Vagina (tissue), 2 donors: Measurements from ENCODE around the gene UTRN.

ENCODE experiments used
- POLR2A ChIP-seq, 2 donors: fragments of 450-650 bp; IDR thresholded peaks; one replicate each; pipeline ENCODE4 v1.6.1; 2017; ENCODE audit warnings: antibody characterized with exemption in 2 of 2, mild to moderate bottlenecking in 2 of 2, moderate library complexity in 2 of 2
- POLR2AphosphoS5 ChIP-seq, 2 donors: sonication (generic); formaldehyde crosslinking; IDR thresholded peaks; one replicate each; pipeline ENCODE4 v1.9.0; 2017; ENCODE audit warnings: antibody characterized with exemption in 2 of 2, mild to moderate bottlenecking in 2 of 2, low read depth in 1 of 2; ENCODE audit not compliant: insufficient read depth in 1 of 2
- TF ChIP-seq, protein P1 (sequence below), 3 experiments: fragments of 450-650 bp in 2 of 3; fragments of 200-600 bp in 1 of 3; sonication (generic) in 1 of 3; IDR thresholded peaks; one replicate each; pipeline ENCODE4 v1.5.1; 2017 to 2019; ENCODE audit warnings: antibody characterized with exemption in 3 of 3, mild to moderate bottlenecking in 2 of 3, moderate library complexity in 2 of 3

DNA sequence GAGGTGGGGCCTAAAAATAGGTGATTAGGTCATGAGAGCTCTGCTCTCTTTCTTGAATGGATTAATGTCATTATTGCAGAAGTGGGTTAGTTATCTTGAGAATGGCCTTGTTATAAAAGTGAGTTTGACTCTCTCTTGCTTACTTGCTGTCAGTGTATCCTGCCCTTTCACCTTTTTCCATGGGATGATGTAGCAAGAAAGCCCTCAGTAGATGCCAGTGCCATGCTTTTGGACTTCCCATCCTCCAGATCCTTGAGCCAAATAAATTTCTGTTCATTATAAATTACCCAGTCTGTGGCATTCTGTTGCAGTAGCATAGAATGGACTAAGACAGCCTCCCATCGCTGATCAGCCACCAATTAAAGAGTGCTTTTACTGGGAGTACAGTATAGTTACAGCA lies 40.1 kb downstream of the UTRN start:
- TF ChIP-seq POLR2A (IDR thresholded peaks at IDR 0.05) = no peak
- TF ChIP-seq, protein P1, sequence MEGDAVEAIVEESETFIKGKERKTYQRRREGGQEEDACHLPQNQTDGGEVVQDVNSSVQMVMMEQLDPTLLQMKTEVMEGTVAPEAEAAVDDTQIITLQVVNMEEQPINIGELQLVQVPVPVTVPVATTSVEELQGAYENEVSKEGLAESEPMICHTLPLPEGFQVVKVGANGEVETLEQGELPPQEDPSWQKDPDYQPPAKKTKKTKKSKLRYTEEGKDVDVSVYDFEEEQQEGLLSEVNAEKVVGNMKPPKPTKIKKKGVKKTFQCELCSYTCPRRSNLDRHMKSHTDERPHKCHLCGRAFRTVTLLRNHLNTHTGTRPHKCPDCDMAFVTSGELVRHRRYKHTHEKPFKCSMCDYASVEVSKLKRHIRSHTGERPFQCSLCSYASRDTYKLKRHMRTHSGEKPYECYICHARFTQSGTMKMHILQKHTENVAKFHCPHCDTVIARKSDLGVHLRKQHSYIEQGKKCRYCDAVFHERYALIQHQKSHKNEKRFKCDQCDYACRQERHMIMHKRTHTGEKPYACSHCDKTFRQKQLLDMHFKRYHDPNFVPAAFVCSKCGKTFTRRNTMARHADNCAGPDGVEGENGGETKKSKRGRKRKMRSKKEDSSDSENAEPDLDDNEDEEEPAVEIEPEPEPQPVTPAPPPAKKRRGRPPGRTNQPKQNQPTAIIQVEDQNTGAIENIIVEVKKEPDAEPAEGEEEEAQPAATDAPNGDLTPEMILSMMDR (IDR thresholded peaks at IDR 0.05) = no peak
- TF ChIP-seq POLR2AphosphoS5 (IDR thresholded peaks at IDR 0.05; ENCODE audit: insufficient read depth in 1 of 2, low read depth in 1 of 2) = no peak
